Uterus (tissue), 2 donors: ENCODE results near the gene PHTF2.

Experiments used
- CTCF ChIP-seq, 4 experiments: fragments of 200-600 bp in 2 of 4; fragments of 450-650 bp in 2 of 4; sonication (generic) in 2 of 4; IDR thresholded peaks; one replicate each; pipeline ENCODE4 v1.5.1; 2016 to 2019; ENCODE audit warnings: antibody characterized with exemption in 4 of 4, mild to moderate bottlenecking in 2 of 4, moderate library complexity in 1 of 4
- POLR2A ChIP-seq, 2 donors: fragments of 450-650 bp; IDR thresholded peaks; one replicate each; pipeline ENCODE4 v1.6.1; 2016; ENCODE audit warnings: antibody characterized with exemption in 2 of 2, mild to moderate bottlenecking in 1 of 2, moderate library complexity in 1 of 2

- TF ChIP-seq POLR2A (IDR thresholded peaks at IDR 0.05) (no peak), CTCF (IDR thresholded peaks at IDR 0.05) (no peak)
These were observed 120.1 kb downstream of the PHTF2 start for GRCh38 chr7:77918676-77919075.
